Upper lobe of left lung (tissue), 6 donors: ENCODE measurements around the gene APCDD1. TPM values are rescaled to one million over a fixed set of nuclear protein-coding genes. Genes with fewer than 3 reads are reported as not detected.
"Not testable (repeated sequence)": the region's sequence is repeated elsewhere in the genome, so short reads cannot be mapped to it uniquely, and the experiment has no call there.

Experiments used
- ATAC-seq, 2 donors: fragments of 200-7000 bp; cut with Tn5 transposase; one replicate each; pipeline ENCODE4 v1.9.1; 2022; ENCODE audit warnings: mild to moderate bottlenecking in 2 of 2, moderate library complexity in 2 of 2; ENCODE audit not compliant: low FRiP score in 2 of 2
- DNase-seq, 2 donors: peaks; one replicate each; pipeline ENCODE4 v3.0.0-alpha.2; 2019 to 2020
- H3K27ac ChIP-seq, 4 donors: fragments of 200-600 bp; sonication (generic); one replicate each; pipeline ENCODE4 v1.5.1; 2016 to 2019
- H3K27me3 ChIP-seq, 4 donors: fragments of 200-600 bp; sonication (generic); one replicate each; pipeline ENCODE4 v1.5.1; 2017 to 2019
- H3K36me3 ChIP-seq, 4 donors: fragments of 200-600 bp; sonication (generic); one replicate each; pipeline ENCODE4 v1.5.1; 2016 to 2019
- H3K4me1 ChIP-seq, 4 donors: fragments of 200-600 bp; sonication (generic); one replicate each; pipeline ENCODE4 v1.5.1; 2018 to 2019
- H3K4me3 ChIP-seq, 4 donors: fragments of 200-600 bp; sonication (generic); one replicate each; pipeline ENCODE4 v1.5.1; 2017 to 2019; ENCODE audit warnings: mild to moderate bottlenecking in 2 of 4, moderate library complexity in 1 of 4
- H3K9me3 ChIP-seq, 4 donors: fragments of 200-600 bp; sonication (generic); one replicate each; pipeline ENCODE4 v1.5.1; 2018 to 2019
- EP300 ChIP-seq, 4 donors: sonication (generic); formaldehyde crosslinking; IDR thresholded peaks; one replicate each; pipeline ENCODE4 v1.5.1; 2017; ENCODE audit warnings: antibody characterized with exemption in 4 of 4, control low read depth in 2 of 4
- POLR2A ChIP-seq, 4 donors: fragments of 450-650 bp; IDR thresholded peaks; one replicate each; pipeline ENCODE4 v1.5.1; 2016 to 2017; ENCODE audit warnings: antibody characterized with exemption in 4 of 4, mild to moderate bottlenecking in 2 of 4
- POLR2AphosphoS5 ChIP-seq, 2 donors: sonication (generic); formaldehyde crosslinking; IDR thresholded peaks; one replicate each; pipeline ENCODE4 v1.5.1; 2017; ENCODE audit warnings: antibody characterized with exemption in 2 of 2
- WGBS, 2 donors: methylation state at CpG; one replicate each; pipeline ENCODE4 v1.1.5; 2017 to 2018; 5-methylcytosine and 5-hydroxymethylcytosine counted together
- total RNA-seq, 6 donors: library from RNA; depleted of rRNA in 4 of 6; stranded (reverse); fragments of >200 nt in 4 of 6; gene quantifications; one replicate each; pipeline versions ENCODE4 v1.1.0 to v1.2.1, GENCODE V29; 2016 to 2021
- TF ChIP-seq, protein P1 (sequence below), 6 experiments: fragments of 450-650 bp in 4 of 6; fragments of 200-600 bp in 2 of 6; sonication (generic) in 2 of 6; IDR thresholded peaks; one replicate each; pipeline ENCODE4 v1.5.1; 2016 to 2019; ENCODE audit warnings: antibody characterized with exemption in 6 of 6
- donor health status: DM: no; HTN: no; CAD: no; lungs with moderate emphysema.
- donor health status: DM: no; HTN: yes; CAD: no; lungs with severe emphysema.

The APCDD1 gene
- total RNA-seq, 6 donors from 2014 or later = 8.4 to 40.4 (median 24.1) TPM

- ATAC-seq = no peak
- Histone ChIP-seq H3K36me3 (no peaks in the 10 kb centered on the region), H3K4me1 (no peaks in the 10 kb centered on the region), H3K27ac (no peak overlapping the region), H3K27me3 (no peaks in the 10 kb centered on the region), H3K9me3 (peaks cover 0 to 7% (median 0%) of the 10 kb centered on the region in 4 donors), H3K4me3 (no peak overlapping the region)
- TF ChIP-seq POLR2AphosphoS5 (IDR thresholded peaks at IDR 0.05) (no peak), EP300 (IDR thresholded peaks at IDR 0.05) (no peak), POLR2A (IDR thresholded peaks at IDR 0.05) (no peak)
- TF ChIP-seq, protein P1, sequence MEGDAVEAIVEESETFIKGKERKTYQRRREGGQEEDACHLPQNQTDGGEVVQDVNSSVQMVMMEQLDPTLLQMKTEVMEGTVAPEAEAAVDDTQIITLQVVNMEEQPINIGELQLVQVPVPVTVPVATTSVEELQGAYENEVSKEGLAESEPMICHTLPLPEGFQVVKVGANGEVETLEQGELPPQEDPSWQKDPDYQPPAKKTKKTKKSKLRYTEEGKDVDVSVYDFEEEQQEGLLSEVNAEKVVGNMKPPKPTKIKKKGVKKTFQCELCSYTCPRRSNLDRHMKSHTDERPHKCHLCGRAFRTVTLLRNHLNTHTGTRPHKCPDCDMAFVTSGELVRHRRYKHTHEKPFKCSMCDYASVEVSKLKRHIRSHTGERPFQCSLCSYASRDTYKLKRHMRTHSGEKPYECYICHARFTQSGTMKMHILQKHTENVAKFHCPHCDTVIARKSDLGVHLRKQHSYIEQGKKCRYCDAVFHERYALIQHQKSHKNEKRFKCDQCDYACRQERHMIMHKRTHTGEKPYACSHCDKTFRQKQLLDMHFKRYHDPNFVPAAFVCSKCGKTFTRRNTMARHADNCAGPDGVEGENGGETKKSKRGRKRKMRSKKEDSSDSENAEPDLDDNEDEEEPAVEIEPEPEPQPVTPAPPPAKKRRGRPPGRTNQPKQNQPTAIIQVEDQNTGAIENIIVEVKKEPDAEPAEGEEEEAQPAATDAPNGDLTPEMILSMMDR (IDR thresholded peaks at IDR 0.05) = no peak
- no peak for DNase-seq
- WGBS, 2 donors = 62 to 90% methylated on average over 2 of the region's 2 CpGs
Observed at GRCh38 chr18:10500038-10500437, 45.6 kb downstream of the APCDD1 start.

DNA sequence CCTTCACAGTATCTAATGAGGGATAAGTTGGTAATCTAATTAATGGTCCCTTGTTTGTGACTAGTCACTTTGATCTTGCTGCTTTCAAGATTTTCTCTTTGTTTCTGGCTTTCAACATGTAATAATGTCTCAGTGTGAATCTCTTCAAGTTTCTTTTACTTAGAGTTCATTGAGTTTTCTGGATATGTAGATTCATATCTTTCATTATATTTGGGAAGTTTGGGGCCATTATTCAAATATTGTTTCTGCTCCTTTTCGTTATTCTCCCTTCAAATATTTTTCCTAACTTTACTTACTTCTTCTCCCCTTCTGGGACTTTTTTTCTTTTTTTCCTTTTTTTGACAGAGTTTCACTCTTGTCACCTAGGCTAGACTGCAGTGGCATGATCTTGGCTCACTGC, 50.3 kb downstream of the APCDD1 start:
- Histone ChIP-seq H3K9me3 (peaks cover 0 to 25% (median 10%) of the 10 kb centered on the region in 4 donors), H3K36me3 (no peaks in the 10 kb centered on the region), H3K4me3 (no peak overlapping the region), H3K27ac (no peak overlapping the region), H3K27me3 (no peaks in the 10 kb centered on the region), H3K4me1 (no peaks in the 10 kb centered on the region)
- ATAC-seq (no peak), DNase-seq (no peak)
- TF ChIP-seq EP300 (IDR thresholded peaks at IDR 0.05) = no peak
- TF ChIP-seq, protein P1 (IDR thresholded peaks at IDR 0.05) = no peak
- TF ChIP-seq POLR2A (IDR thresholded peaks at IDR 0.05) = no peak
- no peak for TF ChIP-seq POLR2AphosphoS5 (IDR thresholded peaks at IDR 0.05)
- WGBS, 2 donors = 91 to 100% methylated on average over 1 of the region's 1 CpG

GRCh38 chr18:10505892-10506291, 51.5 kb downstream of the APCDD1 start:
- not testable (repeated sequence) for ATAC-seq, H3K27ac ChIP-seq

DNA sequence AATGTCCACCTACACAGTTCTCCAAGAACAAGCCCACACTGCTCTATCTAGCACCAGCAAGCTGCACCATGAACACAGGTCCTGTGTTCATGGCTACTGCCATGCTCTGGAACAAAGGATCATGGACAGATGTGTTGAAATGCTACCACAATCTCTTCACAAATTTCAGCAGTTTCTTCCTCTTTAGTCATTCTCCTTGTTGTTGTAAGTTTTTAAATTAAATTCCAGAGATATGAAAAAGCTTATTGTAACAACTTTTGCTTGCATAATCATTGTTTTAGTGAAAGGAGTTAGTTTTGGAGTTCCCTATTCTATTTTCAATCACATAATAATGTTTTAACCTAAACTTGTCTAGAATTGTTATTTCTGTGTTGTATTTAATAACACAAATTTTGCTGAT, 54.2 kb downstream of the APCDD1 start:
- no peaks in the 10 kb centered on the region for H3K27me3 ChIP-seq
- no peak overlapping the region for H3K27ac ChIP-seq
- DNase-seq (no peak), ATAC-seq (no peak)
- H3K4me3 ChIP-seq = no peak overlapping the region
- no peaks in the 10 kb centered on the region for H3K36me3 ChIP-seq
- peaks cover 0 to 25% (median 10%) of the 10 kb centered on the region in 4 donors for H3K9me3 ChIP-seq
- no peak for TF ChIP-seq POLR2AphosphoS5 (IDR thresholded peaks at IDR 0.05)
- TF ChIP-seq EP300 (IDR thresholded peaks at IDR 0.05) = no peak
- TF ChIP-seq, protein P1 (IDR thresholded peaks at IDR 0.05) = no peak
- no peak for TF ChIP-seq POLR2A (IDR thresholded peaks at IDR 0.05)
- no peaks in the 10 kb centered on the region for H3K4me1 ChIP-seq

More at GRCh38 chr18:10505892-10506291, 51.5 kb downstream of the APCDD1 start:
- not testable (repeated sequence) for H3K36me3 ChIP-seq, H3K4me3 ChIP-seq, H3K4me1 ChIP-seq, H3K27me3 ChIP-seq
- peaks cover 0 to 25% (median 10%) of the 10 kb centered on the region in 4 donors for H3K9me3 ChIP-seq
- DNase-seq = peak in 1 of 2 donors; percentile 50
- WGBS, 2 donors = 91 to 95% methylated on average over 15 to 19 of the region's 19 CpGs

DNA sequence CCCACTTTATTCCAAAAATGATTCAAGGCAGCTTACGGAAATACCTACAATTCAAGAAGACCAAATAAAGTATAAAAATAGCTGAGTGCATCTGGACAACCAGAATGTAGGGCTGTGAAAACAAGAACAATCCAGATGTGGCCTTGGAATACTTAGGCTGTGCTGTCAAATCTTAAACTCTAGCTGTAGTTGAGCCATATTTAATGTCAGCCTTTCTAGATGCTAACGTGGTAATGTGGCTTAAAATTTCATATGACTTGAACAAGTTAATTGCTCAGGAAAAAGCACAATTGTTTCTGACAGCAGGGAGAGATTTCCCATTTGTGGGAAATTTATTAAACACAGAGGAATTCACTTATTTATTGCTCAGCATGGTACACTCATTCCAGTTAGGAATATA, 56.8 kb downstream of the APCDD1 start:
- 83 to 85% methylated on average over 2 of the region's 2 CpGs for WGBS, 2 donors
- TF ChIP-seq POLR2A (IDR thresholded peaks at IDR 0.05) = no peak
- no peak for TF ChIP-seq POLR2AphosphoS5 (IDR thresholded peaks at IDR 0.05)
- TF ChIP-seq, protein P1 (IDR thresholded peaks at IDR 0.05) = no peak
- no peak for TF ChIP-seq EP300 (IDR thresholded peaks at IDR 0.05)
- peaks cover 0 to 3% (median 0%) of the 10 kb centered on the region in 4 donors for H3K4me1 ChIP-seq
- peaks cover 0 to 17% (median 10%) of the 10 kb centered on the region in 4 donors for H3K9me3 ChIP-seq
- no peaks in the 10 kb centered on the region for H3K36me3 ChIP-seq
- DNase-seq (no peak), ATAC-seq (no peak)
- no peak overlapping the region for H3K4me3 ChIP-seq
- H3K27ac ChIP-seq = no peak overlapping the region
- no peaks in the 10 kb centered on the region for H3K27me3 ChIP-seq
